ENCODE data around the gene SP7. TPM values are rescaled to one million over a fixed set of nuclear protein-coding genes. Genes with fewer than 3 reads are reported as not detected.

SP7 gene
- total RNA-seq, 1 experiment from 2014 or later = not detected

- DNase-seq = no peak
- peaks cover 18% of the 10 kb centered on the region for H3K4me1 ChIP-seq
- Mint-ChIP-seq H3K4me1 (ENCODE audit: low read depth, unreplicated experiment) (peaks cover 17% of the 10 kb centered on the region), H3K4me3 (ENCODE audit: unreplicated experiment) (peak overlapping the region; percentile 93), H3K36me3 (ENCODE audit: insufficient read depth, unreplicated experiment) (peaks cover 35% of the 10 kb centered on the region), H3K27me3 (ENCODE audit: insufficient read depth, unreplicated experiment) (no peaks in the 10 kb centered on the region), H3K9me3 (ENCODE audit: unreplicated experiment) (no peaks in the 10 kb centered on the region), H3K27ac (ENCODE audit: unreplicated experiment) (peak overlapping the region; percentile 90)
- no peaks in the 10 kb centered on the region for H3K9me3 ChIP-seq
- TF ChIP-seq CTCF (IDR thresholded peaks at IDR 0.05; ENCODE audit: insufficient read depth in 1 of 2, low read depth in 1 of 2, low read length in 1 of 2, severe bottlenecking in 1 of 2, unreplicated experiment in 1 of 2) = no peak
- CTCF ChIA-PET = interaction anchor here (0.6 to 2.0 kb wide), 13 partner anchors 26 to 230 kb away, joined by 3 to 31 read pairs (median 5); partner anchors contain the start of gene AAAS
- no peaks in the 10 kb centered on the region for H3K27me3 ChIP-seq (replicated peaks; ENCODE audit: control insufficient read depth, insufficient read depth, low read length)
- H3K36me3 ChIP-seq (ENCODE audit: control insufficient read depth, insufficient read depth, low read length) = peaks cover 2% of the 10 kb centered on the region
- TSS peak; percentile 58 for BruUV-seq (replicated peaks)
- H3K4me3 ChIP-seq (ENCODE audit: low read depth, low read length) = peak overlapping the region; percentile 87
- POLR2A ChIA-PET = interaction anchor here (0.7 to 1.3 kb wide), 6 partner anchors 8 to 216 kb away, joined by 3 to 20 read pairs (median 5); partner anchors contain the start of genes AAAS, CSAD, SP1 and SPRYD3
- intact Hi-C loops (cut with micrococcal nuclease; ENCODE audit: unreplicated experiment) = loop anchor here (1.0 to 2.0 kb wide), 3 partner anchors 25 to 83 kb away; partner anchors contain the start of gene AAAS
These were observed 40.3 kb downstream of the SP7 start for GRCh38 chr12:53295891-53296219.

GRCh38 chr12:53295070-53295890 lies 40.9 kb downstream of the SP7 start, which contains the start of gene PFDN5:
PFDN5 (plus strand) TSS chr12:53295542; CDS start chr12:53295568, 26 bp downstream.
- Histone ChIP-seq H3K4me3 (ENCODE audit: low read depth, low read length) (peak within 1 kb of the TSS; percentile 87), H3K9me3 (no peaks in the 10 kb centered on the region), H3K27me3 (replicated peaks; ENCODE audit: control insufficient read depth, insufficient read depth, low read length) (no peaks in the 10 kb centered on the region), H3K4me1 (peaks cover 18% of the 10 kb centered on the region), H3K36me3 (ENCODE audit: control insufficient read depth, insufficient read depth, low read length) (peaks cover 2% of the 10 kb centered on the region)
- peaks cover 11% of the 10 kb centered on the region for H3K4me1 Mint-ChIP-seq (ENCODE audit: low read depth, unreplicated experiment)
- POLR2A ChIA-PET = interaction anchor here (0.6 to 1.3 kb wide), 8 partner anchors 8 to 241 kb away, joined by 3 to 20 read pairs (median 4); partner anchors contain the start of genes AAAS, CSAD, SP1 and SPRYD3
- CTCF ChIA-PET = interaction anchor here (0.6 to 2.0 kb wide), 14 partner anchors 26 to 229 kb away, joined by 3 to 31 read pairs (median 4); partner anchors contain the start of gene AAAS
- peak within 1 kb of the TSS; percentile 90 for H3K27ac Mint-ChIP-seq (ENCODE audit: unreplicated experiment)
- BruUV-seq (replicated peaks) = no TSS peak
- TF ChIP-seq CTCF (IDR thresholded peaks at IDR 0.05; ENCODE audit: insufficient read depth in 1 of 2, low read depth in 1 of 2, low read length in 1 of 2, severe bottlenecking in 1 of 2, unreplicated experiment in 1 of 2) = no peak
- peak; percentile 84 to 89 for DNase-seq
- no peaks in the 10 kb centered on the region for H3K27me3 Mint-ChIP-seq (ENCODE audit: insufficient read depth, unreplicated experiment)
- H3K9me3 Mint-ChIP-seq (ENCODE audit: unreplicated experiment) = no peaks in the 10 kb centered on the region
- peak within 1 kb of the TSS; percentile 93 for H3K4me3 Mint-ChIP-seq (ENCODE audit: unreplicated experiment)
- H3K36me3 Mint-ChIP-seq (ENCODE audit: insufficient read depth, unreplicated experiment) = peaks cover 32% of the 10 kb centered on the region
- intact Hi-C loops (cut with micrococcal nuclease; ENCODE audit: unreplicated experiment) = loop anchor here (1.0 to 2.0 kb wide), 3 partner anchors 26 to 82 kb away; partner anchors contain the start of gene AAAS

- H3K4me3 Mint-ChIP-seq (ENCODE audit: unreplicated experiment) = no peak overlapping the region
- H3K27me3 Mint-ChIP-seq (ENCODE audit: insufficient read depth, unreplicated experiment) = no peaks in the 10 kb centered on the region
- no peaks in the 10 kb centered on the region for H3K9me3 Mint-ChIP-seq (ENCODE audit: unreplicated experiment)
- peaks cover 15% of the 10 kb centered on the region for H3K36me3 Mint-ChIP-seq (ENCODE audit: insufficient read depth, unreplicated experiment)
- H3K4me1 Mint-ChIP-seq (ENCODE audit: low read depth, unreplicated experiment) = peaks cover under 1% of the 10 kb centered on the region
- CTCF ChIA-PET = interaction anchor here (0.8 kb wide), 1 partner anchor 68 kb away, joined by 3 read pairs; no protein-coding TSS in a partner anchor
- H3K4me1 ChIP-seq = peaks cover 6% of the 10 kb centered on the region; the same call in 1 of the 2 replicates
- TF ChIP-seq CTCF (IDR thresholded peaks at IDR 0.05; ENCODE audit: insufficient read depth in 1 of 2, low read depth in 1 of 2, low read length in 1 of 2, severe bottlenecking in 1 of 2, unreplicated experiment in 1 of 2) = no peak
- no peaks in the 10 kb centered on the region for H3K27me3 ChIP-seq (replicated peaks; ENCODE audit: control insufficient read depth, insufficient read depth, low read length)
- DNase-seq = no peak
- H3K36me3 ChIP-seq (ENCODE audit: control insufficient read depth, insufficient read depth, low read length) = peaks cover 2% of the 10 kb centered on the region; the same call in 1 of the 2 replicates
- BruUV-seq (replicated peaks) = no TSS peak
- H3K9me3 ChIP-seq = no peaks in the 10 kb centered on the region
- intact Hi-C loops (cut with micrococcal nuclease; ENCODE audit: unreplicated experiment) = no loop called here
- H3K4me3 ChIP-seq (ENCODE audit: low read depth, low read length) = no peak overlapping the region
- no peak overlapping the region for H3K27ac Mint-ChIP-seq (ENCODE audit: unreplicated experiment)
- POLR2A ChIA-PET = no interaction called here
These were observed 43.7 kb downstream of the SP7 start for GRCh38 chr12:53292426-53292825.

All from Caco-2 (cell line).